DLD1 (cell line): Measurements from ENCODE around the gene SLCO2A1.

Source experiments
- in situ Hi-C: cut with HindIII; loops from 2 replicates; pipeline ENCODE4 v1.10.0; 2017; ENCODE audit warnings: low sequenced_read_pairs

The SLCO2A1 gene

DNA sequence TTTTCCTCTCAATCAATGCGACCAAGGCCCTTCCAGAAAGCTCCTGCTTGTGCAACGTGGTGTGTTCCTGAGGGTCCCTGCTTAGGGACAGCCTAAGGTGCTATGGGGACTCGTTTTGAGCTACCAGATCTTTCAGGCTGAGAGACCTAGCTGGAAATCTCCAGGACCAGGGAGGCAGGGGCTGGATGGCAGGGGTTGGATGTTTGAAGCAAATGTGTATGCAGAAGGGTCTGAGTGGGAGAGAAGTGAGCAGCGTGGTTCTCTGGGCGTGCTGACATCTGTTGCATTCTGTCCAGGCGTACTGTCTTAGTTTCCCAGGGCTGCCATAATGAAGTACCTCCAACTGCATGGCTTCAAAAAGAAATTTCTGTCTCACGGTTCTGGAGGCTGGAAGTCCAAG, 31.7 kb upstream of the SLCO2A1 start:
- in situ Hi-C loops, result no loop called here

DNA sequence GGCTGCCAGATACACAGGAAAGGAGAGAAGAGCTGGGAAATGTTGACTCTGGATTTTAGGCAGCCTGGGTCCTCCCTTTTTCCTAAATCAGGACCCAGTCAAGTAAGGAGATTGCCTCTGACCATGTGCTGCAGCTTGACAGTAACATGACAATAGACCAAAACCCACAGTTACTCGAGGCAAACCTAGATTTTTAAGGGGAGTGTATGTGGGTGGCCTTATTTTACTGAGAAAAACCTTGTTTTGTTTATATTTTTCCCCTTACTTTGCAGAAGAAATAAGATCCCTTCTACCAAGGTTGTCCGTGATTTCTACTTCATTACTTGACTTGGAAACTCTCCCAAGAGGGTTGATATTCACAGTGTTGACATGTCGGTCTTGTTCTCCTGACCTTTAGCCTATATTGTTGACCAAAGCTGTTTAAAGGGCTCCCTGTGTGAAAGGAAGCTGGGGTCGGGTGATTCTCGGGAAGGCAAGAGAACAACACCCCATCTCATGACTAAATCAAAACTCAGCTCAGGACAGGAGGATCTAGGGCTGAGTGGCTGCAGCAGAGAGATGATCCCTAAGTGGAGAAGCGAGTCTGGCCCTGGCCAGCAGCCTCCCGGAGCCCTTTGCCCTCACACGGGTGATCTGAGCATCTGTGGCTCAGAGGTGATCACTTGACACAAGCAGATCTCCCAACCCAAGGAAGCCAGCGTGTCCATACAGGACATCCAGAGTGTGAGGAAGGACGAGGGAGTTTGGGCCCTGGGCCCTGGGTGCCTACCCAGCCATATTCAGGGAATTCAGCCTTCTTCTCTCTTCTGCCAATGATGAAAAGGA, 31.0 kb upstream of the SLCO2A1 start:
- in situ Hi-C loops, result no loop called here

DNA sequence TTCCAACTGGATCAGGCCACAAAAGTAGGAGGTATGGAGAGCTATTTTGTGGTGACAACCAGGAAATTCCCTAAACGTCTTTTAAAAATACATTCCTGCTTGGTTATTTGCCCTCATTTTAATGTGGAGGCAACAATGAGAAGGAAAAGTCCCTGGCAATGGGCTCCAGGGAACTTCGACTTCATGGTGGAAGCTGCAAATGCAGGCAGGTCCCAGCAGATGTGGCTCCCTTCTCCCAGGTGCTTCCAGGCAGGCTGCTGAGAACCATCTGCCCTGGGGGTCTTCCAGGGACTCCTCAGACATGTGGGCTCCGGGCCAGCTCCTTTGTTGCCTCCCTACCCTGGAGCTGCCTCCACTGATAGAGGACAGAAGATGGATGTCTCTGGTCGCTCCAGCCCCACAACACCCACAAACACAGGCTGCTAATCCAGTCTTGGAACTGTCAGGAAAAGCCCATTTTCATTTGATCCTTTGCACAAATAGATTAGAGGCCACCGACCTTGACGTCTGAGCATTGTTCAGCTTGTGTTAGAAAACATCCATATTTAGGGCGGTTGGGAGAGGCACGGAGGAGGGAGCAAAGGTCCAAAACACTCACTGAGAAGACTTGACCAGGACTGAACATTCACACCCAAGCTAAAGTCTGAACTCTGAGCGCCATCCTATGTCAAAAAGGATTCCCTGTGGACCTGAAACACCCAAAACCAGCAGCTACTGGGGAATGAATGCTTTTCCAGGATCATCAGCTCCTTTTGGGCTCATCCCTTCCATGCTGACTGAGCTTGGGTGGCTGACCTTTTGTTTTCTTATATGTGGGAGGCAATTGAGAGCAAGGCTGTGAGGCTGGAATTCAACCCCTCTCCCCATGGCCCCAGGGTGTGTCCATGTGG, 30.2 kb upstream of the SLCO2A1 start:
- in situ Hi-C loops, result no loop called here

DNA sequence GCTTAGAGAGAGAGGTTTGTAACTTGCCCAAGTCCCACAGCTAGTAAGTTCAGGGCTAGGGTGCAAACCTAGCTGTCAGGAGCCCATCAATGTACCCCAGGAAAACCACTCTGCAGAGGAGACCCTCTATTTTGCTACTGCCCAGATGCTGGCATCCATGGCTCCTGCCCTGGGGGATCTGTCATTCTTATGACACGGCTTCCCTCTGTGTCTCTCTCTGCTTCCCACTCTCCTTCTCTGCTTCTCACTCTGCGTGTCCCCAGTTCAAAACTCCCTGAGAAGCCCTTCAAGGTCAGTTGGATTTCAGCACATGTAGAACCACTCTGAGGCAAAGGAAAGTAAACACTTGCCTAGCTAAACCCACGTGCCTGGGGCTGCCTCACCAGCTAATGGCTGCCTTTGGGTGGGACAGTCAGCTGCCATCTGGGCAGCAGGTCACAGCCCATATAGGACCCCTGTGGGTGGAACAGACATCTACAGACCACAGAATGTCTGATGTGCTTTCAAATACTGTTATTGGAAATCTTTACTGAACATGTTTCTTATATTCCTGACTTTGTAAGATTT, 29.4 kb upstream of the SLCO2A1 start:
- in situ Hi-C loops, result no loop called here

DNA sequence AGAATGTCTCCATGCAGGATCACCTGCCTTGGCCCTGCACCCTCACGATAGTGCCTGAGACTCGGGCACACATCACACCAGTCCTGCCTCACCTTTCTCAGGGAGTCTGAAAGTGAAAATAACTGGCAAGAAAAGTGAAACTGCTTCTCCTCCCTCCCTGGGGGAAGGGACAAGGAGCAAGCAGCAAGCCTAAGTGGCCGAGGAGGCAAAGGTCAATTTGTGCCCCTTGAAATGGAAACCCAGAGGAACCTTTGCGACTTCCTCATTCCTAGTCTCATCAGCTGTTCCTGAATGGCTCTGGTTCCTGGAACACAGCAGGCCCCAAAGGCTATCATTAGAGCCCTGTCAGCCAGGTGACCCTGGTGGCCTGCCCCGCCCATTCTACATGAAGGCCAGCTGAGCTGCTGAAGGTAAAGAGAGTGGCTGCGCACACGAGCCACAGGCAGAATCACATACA, 28.0 kb upstream of the SLCO2A1 start:
- in situ Hi-C loops, result no loop called here

DNA sequence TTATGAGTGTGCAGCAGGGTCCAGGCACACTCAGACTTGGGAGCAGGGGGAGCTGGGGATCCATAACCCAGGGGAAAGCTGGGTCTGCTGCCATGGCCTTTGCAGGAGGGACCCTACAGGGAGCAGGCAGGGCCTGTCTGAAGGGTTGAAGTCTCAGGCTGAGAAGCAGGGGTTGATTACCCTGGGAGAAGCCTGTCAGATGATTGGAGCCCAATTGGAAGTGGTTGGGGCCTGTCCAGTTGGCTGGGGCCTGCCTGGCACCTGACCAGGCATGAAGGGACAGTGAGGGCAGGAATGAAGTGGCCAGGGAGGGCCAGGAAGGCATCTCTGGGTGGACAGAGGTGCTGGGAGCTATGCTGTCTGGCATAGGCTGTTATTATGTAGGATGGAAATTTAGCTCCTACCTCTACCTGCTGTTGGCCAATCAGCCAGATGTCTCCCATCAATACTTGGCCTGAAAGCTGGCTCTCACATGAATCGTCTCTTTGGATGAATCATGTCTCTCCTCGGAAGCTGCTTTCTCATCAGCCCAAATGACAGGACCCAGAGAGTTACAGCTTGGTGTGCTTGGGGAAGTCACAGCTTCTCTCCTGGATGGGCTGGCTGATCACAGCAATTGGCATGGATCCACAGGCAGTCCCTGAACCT, 27.4 kb upstream of the SLCO2A1 start:
- in situ Hi-C loops, result no loop called here

DNA sequence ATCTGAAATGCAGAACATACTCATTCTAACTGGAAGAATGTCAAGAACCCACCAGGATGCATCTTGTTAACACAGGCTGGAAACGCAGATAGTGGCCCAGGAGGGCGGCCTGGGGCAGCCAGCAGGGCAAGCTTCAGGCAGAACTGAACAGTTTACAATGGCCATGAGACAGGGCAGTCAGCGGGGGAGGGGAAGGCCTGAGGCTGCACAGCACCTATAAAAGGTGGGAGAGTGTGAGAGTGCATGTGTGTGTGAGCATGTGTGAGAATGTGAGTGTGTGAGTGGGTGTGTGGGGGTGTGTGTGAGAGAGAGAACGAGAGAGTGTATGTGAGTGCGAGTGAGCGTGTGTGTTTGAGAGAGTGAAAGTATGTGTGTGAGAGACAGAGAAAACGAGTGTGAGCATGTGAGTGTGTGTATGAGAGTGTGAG, 26.8 kb upstream of the SLCO2A1 start:
- in situ Hi-C loops, result no loop called here

DNA sequence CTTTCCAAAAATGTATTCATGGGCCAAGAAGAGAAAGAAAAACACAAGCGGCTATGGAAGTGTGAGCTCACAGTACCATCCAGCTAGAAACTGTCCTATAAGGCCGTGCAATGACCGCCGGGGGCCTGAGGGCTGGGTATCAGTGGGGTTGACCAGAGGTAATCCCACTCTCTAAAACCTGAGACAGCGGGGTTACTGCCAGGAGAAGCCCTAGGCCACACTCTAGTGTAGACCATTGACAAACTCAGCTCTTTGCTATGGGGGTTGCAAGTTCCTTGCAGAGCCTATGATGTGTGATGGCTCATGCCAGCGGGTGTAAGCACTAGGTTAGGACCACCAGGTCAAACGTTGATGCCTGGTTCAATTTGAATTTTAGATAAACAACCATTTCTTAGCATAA, 25.9 kb upstream of the SLCO2A1 start:
- in situ Hi-C loops, result no loop called here

DNA sequence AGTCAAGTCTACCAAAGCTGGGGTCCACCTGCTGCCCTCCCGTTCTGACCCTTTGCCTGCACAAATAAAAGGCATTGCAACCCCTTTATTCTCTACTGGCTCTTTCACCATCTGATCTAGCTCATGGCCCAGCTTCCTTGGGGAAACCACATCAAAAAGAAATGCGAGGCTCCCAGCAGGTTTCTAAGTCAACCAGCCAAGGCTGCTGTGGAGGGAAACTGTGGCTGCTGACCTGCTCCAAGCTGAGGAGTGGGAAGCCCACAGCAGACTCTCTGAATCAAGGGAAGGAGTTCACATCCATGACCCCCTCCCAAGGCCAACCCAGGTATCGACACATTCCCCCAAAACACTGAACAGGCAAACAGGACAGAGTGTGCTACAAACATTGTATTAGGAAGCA, 25.2 kb upstream of the SLCO2A1 start:
- in situ Hi-C loops, result no loop called here

DNA sequence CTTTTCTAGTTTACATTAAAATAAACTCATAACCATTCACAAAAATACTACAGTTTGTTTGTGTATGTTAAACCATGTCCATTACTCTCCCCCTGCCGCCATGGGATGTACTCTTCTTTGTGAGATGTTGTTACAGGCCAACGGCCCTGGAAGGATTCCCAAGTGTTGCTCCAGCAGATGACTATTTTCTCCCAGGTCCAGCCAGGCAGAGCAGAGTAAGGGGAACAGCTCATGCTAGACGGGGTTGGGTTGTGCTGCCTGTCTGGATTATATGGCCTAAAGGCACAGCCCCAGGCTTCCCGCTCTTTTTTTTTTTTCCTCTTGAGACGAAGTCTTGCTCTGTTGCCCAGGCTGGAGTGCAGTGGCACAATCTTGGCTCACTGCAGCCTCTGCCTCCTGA, 24.5 kb upstream of the SLCO2A1 start:
- in situ Hi-C loops, result no loop called here

DNA sequence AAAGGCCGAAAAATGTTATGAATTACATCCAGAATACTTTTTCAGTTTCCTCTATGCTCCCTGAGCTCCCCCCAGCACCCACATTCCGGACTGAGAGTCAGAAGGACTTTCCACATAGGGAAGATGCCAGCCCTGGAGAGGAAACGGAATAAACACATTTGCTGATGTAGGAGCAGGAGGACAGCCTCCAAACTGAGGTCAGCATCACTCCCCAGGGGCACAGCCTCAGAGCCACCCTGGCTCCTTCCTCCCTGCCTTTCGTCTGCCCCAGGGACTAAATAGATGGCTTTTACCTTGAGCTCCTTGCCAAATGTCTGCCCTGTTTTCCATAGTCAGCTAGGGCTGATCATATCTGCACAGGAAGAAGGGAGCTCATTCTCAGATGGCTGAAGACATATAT, 22.6 kb upstream of the SLCO2A1 start:
- in situ Hi-C loops, result no loop called here

DNA sequence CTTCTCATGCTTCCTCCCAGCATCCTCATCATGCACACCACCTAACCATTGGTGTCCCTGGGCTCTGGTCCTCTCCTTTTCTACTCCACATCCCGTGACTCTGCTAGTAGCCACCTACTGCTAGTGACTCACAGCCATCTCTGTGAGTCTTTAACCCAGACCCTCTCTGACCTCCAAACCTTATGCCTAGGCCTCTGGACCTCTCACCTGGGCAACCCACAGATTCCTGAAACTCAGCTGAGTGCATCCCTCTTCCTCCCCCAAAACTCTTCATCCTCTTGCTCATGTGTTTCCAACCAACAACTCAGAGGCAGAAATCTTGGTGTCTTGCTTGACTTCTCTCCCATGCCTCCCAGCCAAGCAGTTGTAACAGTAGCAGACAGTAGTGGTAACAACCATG, 20.0 kb upstream of the SLCO2A1 start:
- in situ Hi-C loops, result no loop called here

DNA sequence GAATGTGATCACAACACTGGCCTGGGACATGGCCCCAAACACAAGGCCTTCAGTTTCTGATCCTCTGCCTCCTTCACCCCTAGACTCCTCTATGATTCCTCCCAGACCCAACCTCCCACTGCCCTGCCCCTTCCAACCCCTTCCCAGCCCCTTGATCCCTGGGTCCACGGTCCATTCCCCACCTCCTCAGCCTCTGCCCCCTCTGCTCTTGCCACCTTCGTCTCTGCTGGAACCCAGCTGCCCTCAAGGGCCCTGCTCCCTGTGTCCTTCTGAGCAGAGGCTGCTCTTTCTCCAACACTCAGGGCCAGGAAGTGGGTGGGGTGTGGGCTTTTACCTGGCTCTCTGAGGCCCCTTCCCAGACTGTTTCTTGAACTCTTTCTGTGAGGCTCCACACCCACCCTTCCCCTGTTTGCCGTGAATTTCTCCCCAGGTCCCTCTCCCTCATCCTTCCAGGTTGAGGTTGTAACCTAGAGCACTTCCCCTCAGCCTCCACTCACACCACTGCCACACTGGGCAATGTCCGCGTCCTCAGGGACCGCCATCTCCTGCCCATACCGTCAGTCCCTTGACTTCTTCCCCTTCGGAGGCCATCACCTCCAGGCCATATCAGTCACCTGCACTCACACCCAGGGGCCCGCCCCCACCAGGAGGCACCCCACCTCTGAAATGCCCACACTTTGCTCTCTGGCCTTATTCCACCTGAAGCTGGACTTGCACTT, 18.7 kb upstream of the SLCO2A1 start:
- in situ Hi-C loops, result no loop called here

DNA sequence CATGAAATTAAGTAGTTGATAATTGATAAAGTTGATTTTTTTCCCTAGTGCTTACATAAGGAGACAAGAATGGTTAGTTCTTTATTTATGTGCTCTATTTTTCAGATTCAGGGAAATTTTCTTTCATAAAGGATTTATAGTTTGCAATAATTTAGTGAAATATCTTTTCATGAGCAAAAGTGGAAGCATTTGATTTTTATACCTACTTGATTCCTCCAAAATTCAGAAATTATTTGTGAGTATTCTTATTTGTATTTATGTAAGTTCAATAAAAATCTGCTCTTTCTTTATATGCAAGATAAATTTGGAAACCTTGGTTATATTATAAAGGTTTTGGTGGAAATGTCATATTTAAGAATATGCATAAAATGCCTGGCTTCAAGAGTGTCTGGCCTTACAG, 14.7 kb upstream of the SLCO2A1 start:
- in situ Hi-C loops, result no loop called here

DNA sequence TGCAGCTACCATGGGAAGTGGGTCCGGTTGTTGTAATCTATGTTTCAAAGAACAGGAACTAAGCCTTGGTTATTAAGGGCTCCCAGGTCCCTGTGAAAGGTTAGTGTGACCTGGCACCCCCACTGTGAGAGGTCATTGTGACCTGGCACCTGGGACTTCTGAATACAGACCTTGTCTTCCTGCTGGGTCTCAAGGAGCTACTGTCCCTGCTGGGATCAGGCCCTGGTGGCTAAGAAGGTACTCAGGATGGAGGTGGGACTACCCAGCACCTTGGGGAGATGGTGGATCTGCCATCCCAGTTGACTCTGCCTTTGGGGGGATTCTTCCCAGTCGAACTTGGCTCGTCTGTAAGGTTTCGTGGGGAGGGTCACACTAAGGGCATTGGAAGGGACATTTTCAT, 10.3 kb upstream of the SLCO2A1 start:
- in situ Hi-C loops, result no loop called here

DNA sequence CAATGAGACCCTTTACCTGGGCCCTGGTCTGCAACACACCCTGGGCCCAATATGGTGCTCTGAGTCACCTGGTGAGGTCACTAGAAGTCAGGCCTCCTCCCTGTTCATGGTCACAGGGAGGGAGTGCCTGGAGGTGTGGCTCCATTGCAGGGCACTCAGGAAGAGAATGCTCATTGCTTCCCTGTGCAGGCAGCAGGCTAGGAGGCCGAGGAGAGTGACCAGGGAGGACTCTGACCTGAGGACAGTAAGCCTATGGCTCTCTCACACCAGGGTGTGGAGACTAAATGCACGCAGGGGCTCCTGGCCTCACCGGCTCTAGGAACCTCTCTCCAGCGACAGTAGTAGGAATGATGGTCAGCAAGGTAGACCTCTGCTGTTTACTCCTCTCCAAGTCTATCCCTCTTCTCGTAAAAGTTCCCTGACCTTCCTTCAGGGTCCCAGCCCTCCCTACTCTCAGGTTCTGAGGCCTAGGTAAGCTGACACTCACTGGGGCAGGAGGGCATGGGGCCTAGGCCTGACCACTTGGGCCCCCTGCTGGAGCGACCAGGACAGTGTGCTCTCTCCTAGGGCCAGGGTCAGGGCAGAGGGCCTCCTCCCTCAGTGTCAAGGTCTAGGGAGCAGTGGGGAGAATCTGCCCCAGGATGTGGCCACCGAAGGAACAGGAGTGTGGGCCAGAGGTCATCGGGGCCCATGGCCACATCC, 9.6 kb upstream of the SLCO2A1 start:
- in situ Hi-C loops, result no loop called here

DNA sequence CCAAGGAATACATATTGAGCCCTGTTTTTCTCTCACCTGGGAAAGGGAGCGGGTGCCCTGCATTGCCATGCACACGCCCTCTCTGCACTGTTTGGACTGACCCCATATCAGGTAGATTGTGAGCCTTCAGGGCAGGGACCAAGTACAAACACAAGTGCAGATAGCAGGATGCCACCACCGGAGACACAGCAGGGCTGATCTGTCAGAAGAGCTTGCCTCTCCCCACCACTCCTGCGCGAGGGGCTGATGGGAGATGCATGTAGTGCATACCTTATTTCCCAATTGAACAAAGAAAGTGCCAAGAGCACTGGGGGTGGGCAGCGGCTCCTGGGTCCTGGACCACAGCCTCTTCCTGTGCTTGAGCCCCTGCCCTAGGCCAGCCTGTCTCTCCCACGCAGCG, 9.0 kb upstream of the SLCO2A1 start:
- in situ Hi-C loops, result no loop called here

DNA sequence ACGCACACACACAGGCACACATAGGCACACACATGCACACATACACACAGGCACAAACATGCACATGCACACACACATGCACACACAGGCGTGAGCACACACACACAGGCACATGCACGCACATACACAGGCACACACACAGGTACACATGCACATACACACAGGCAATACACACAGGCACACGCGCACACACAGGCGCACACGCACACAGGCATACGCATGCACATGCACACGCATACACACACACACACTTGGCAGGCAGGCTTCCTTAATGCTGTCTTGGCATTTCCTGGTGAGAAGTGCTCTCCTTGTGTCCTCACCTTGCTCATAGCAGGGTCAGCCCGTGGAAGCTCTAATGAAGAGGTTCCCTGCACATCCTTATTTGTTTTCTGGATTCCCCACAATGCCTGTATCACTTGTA, 8.4 kb upstream of the SLCO2A1 start:
- in situ Hi-C loops, result no loop called here

DNA sequence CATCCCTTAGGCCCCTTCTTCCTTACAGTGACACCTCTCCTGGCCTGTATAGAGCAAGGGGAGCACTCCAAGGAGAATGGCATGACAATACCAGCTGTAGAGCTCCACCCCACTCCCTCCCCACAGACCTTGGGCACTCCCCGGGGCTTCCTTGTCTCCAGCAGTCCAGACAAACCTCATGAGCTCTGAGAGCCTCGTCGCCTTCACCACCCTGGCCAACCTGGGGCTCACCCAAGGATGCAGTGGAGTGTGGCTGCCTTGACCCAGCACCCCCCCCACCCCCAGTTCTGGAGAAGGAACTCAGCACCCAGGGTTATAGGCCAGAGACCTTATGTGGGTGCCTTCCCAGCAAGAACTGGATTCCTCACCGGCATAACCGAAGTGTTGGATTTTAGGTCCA, 7.4 kb upstream of the SLCO2A1 start:
- in situ Hi-C loops, result no loop called here

DNA sequence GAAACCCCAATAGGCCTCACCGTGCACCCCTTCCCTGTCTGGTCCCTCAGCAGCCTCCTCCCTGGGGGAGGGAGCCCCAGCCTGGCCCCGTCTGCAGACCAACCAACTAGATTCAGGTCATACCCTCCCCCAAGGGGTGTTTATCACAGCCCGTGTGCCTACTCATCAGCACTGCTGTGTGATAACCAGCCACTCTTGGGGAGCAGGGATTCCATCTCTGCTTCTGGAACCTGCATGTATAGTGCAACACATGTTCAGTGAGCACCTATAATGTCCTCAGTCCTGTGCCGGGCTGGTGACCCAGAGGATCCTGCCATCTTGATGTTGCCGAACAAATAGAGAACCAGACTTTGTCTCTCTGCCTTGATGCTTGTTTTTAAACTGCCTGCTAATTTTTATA, 6.6 kb upstream of the SLCO2A1 start:
- in situ Hi-C loops, result no loop called here
